ENCODE results near the gene SIM2. TPM values are rescaled to one million over a fixed set of nuclear protein-coding genes. Genes with fewer than 3 reads are reported as not detected.

Gene SIM2
- total and polyA plus RNA-seq, 2 of the 13 experiments (the other 11 are each of a cell fraction or from before 2014, with no cell fraction given): 0.36 to 0.53 TPM

DNA sequence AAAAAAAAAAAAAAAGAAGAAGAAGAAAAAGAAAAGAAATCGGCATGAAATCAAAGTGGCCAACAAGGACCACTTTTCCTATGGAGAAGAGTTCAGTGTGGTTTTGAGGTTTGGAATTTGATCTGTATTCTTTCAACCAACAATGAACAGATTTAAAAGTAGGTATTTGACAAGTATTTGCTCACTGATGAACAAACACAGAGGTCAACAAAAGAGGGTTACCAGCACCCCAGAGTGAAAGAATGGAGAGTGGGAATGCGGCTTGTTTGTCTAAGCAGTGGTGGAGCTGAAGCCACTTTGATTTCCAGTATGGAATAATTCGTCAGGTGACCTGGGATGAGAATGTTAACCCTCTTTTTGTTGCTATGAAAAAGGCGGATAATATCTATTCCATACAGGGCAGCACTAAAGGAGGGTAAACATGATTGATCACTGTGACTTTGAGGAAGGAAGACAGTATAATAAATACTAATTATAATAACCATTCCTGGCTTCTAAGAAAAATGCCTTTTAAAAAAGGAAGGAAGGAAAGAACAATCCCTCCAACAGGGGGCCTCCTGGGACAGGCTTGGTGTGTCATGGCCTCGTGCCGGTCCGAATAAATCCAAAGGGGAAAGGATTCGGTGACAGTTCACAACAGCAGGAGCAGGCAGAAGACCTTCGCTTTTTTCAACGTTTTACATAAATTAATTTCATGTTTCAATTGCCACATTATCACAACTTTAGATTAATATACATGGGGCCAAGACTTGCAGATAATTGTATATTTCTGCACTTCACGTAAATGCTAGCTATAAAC, 37.2 kb upstream of the SIM2 start (continued):
- TF ChIP-seq, protein P1, sequence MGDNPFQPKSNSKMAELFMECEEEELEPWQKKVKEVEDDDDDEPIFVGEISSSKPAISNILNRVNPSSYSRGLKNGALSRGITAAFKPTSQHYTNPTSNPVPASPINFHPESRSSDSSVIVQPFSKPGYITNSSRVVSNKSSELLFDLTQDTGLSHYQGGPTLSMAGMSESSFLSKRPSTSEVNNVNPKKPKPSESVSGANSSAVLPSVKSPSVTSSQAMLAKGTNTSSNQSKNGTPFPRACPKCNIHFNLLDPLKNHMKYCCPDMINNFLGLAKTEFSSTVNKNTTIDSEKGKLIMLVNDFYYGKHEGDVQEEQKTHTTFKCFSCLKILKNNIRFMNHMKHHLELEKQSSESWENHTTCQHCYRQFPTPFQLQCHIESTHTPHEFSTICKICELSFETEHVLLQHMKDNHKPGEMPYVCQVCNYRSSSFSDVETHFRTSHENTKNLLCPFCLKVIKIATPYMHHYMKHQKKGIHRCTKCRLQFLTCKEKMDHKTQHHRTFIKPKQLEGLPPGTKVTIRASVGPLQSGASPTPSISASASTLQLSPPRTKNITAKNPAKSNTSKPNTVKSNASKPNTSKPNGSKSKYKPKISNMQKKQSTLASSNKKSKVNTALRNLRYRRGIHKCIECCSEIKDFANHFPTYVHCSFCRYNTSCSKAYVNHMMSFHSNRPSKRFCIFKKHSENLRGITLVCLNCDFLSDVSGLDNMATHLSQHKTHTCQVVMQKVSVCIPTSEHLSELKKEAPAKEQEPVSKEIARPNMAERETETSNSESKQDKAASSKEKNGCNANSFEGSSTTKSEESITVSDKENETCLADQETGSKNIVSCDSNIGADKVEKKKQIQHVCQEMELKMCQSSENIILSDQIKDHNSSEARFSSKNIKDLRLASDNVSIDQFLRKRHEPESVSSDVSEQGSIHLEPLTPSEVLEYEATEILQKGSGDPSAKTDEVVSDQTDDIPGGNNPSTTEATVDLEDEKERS (CRISPR knock-in tag; IDR thresholded peaks at IDR 0.05): no peak
- TF ChIP-seq ZNF720 (CRISPR knock-in tag; IDR thresholded peaks at IDR 0.05): no peak
- TF ChIP-seq, protein P2, sequence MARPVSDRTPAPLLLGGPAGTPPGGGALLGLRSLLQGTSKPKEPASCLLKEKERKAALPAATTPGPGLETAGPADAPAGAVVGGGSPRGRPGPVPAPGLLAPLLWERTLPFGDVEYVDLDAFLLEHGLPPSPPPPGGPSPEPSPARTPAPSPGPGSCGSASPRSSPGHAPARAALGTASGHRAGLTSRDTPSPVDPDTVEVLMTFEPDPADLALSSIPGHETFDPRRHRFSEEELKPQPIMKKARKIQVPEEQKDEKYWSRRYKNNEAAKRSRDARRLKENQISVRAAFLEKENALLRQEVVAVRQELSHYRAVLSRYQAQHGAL (CRISPR knock-in tag; IDR thresholded peaks at IDR 0.05; ENCODE audit: not compliant biosample characterization): no peak
- TF ChIP-seq, protein P3, sequence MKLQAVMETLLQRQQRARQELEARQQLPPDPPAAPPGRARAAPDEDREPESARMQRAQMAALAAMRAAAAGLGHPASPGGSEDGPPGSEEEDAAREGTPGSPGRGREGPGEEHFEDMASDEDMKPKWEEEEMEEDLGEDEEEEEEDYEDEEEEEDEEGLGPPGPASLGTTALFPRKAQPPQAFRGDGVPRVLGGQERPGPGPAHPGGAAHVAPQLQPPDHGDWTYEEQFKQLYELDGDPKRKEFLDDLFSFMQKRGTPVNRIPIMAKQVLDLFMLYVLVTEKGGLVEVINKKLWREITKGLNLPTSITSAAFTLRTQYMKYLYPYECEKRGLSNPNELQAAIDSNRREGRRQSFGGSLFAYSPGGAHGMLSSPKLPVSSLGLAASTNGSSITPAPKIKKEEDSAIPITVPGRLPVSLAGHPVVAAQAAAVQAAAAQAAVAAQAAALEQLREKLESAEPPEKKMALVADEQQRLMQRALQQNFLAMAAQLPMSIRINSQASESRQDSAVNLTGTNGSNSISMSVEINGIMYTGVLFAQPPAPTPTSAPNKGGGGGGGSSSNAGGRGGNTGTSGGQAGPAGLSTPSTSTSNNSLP (IDR thresholded peaks at IDR 0.05; ENCODE audit: low read depth, low read length): no peak; the same call in 1 of the 2 replicates
- no peak for TF ChIP-seq POGZ (CRISPR knock-in tag; IDR thresholded peaks at IDR 0.05)
- TF ChIP-seq, protein P4, sequence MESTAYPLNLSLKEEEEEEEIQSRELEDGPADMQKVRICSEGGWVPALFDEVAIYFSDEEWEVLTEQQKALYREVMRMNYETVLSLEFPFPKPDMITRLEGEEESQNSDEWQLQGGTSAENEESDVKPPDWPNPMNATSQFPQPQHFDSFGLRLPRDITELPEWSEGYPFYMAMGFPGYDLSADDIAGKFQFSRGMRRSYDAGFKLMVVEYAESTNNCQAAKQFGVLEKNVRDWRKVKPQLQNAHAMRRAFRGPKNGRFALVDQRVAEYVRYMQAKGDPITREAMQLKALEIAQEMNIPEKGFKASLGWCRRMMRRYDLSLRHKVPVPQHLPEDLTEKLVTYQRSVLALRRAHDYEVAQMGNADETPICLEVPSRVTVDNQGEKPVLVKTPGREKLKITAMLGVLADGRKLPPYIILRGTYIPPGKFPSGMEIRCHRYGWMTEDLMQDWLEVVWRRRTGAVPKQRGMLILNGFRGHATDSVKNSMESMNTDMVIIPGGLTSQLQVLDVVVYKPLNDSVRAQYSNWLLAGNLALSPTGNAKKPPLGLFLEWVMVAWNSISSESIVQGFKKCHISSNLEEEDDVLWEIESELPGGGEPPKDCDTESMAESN (CRISPR knock-in tag; conservative IDR thresholded peaks at IDR 0.05): no peak
- TF ChIP-seq, protein P5, sequence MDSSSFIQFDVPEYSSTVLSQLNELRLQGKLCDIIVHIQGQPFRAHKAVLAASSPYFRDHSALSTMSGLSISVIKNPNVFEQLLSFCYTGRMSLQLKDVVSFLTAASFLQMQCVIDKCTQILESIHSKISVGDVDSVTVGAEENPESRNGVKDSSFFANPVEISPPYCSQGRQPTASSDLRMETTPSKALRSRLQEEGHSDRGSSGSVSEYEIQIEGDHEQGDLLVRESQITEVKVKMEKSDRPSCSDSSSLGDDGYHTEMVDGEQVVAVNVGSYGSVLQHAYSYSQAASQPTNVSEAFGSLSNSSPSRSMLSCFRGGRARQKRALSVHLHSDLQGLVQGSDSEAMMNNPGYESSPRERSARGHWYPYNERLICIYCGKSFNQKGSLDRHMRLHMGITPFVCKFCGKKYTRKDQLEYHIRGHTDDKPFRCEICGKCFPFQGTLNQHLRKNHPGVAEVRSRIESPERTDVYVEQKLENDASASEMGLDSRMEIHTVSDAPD (CRISPR knock-in tag; IDR thresholded peaks at IDR 0.05): no peak
- no peak for TF ChIP-seq SKI (IDR thresholded peaks at IDR 0.05; ENCODE audit: partially characterized antibody)
- no peak for TF ChIP-seq LCORL (IDR thresholded peaks at IDR 0.05)
- TF ChIP-seq LCORL (CRISPR knock-in tag; IDR thresholded peaks at IDR 0.05): no peak
- no peak for TF ChIP-seq NFKBIZ (CRISPR knock-in tag; IDR thresholded peaks at IDR 0.05)
- TF ChIP-seq ZNF629 (CRISPR knock-in tag; conservative IDR thresholded peaks at IDR 0.05): no peak
- no peak for TF ChIP-seq ZNF766 (CRISPR knock-in tag; IDR thresholded peaks at IDR 0.05; ENCODE audit: borderline replicate concordance)
- no peak for TF ChIP-seq ZNF577 (CRISPR knock-in tag; IDR thresholded peaks at IDR 0.05; ENCODE audit: borderline replicate concordance, low read depth)
- TF ChIP-seq NR2F2 (IDR thresholded peaks at IDR 0.05; ENCODE audit: borderline replicate concordance, low read depth): peak; percentile 94
- peak; percentile 45; the same call in 1 of the 2 replicates for TF ChIP-seq HNF4G (IDR thresholded peaks at IDR 0.05; ENCODE audit: borderline replicate concordance, low read depth, low read length)
- no peak for TF ChIP-seq HNF4G (CRISPR knock-in tag; IDR thresholded peaks at IDR 0.05; ENCODE audit: borderline replicate concordance, low read depth)
- no peak for TF ChIP-seq CENPT (CRISPR knock-in tag; IDR thresholded peaks at IDR 0.05; ENCODE audit: low read depth)
- no peak for TF ChIP-seq ZNF724P (CRISPR knock-in tag; IDR thresholded peaks at IDR 0.05; ENCODE audit: borderline replicate concordance)
- TF ChIP-seq PITX1 (CRISPR knock-in tag; IDR thresholded peaks at IDR 0.05): peak; percentile 54; the same call in 1 of the 2 replicates
- no peak for TF ChIP-seq ZNF772 (CRISPR knock-in tag; IDR thresholded peaks at IDR 0.05)

Data from HepG2 (cell line).